SK-N-SH (cell line): Measurements from ENCODE around the gene CTAGE9. TPM values are rescaled to one million over a fixed set of nuclear protein-coding genes. Genes with fewer than 3 reads are reported as not detected.

Source experiments
- CTCF ChIA-PET: fragments of 300-600, 350-600 bp; formaldehyde crosslinking; extraction: SDS; loops from one replicate; lab custom pipeline; 2021; lab: Yijun Ruan, JAX
- POLR2A ChIA-PET: fragments of 350-600 bp; sonication (Branson Sonifier 250); formaldehyde crosslinking; extraction: SDS; loops from one replicate; lab custom pipeline; 2020; ENCODE audit warnings: antibody characterized with exemption, inconsistent platforms; lab: Yijun Ruan, JAX
- DNase-seq: peaks from one replicate; pipeline ENCODE4 v3.0.0; 2012
- H2AFZ ChIP-seq: fragments of 200-600 bp; sonication (generic); 2 replicates; pipeline ENCODE4 v1.8.1; 2016; ENCODE audit warnings: antibody characterized with exemption, mild to moderate bottlenecking, low read depth
- H3F3A ChIP-seq: fragments of 200-600 bp; sonication (generic); replicated peaks from 2 replicates; pipeline ENCODE3; 2016; ENCODE audit warnings: antibody characterized with exemption, mild to moderate bottlenecking; ENCODE audit not compliant: insufficient read depth
- H3K27ac ChIP-seq, 2 experiments: fragments of 200-500 bp in 1 of 2; fragments of 200-600 bp in 1 of 2; sonication (Bioruptor generic) in 1 of 2; sonication (generic), shearing (Covaris generic) in 1 of 2; 2 replicates each; pipeline versions ENCODE4 v1.5.1 to v1.6.1; 2014 to 2016; ENCODE audit warnings: low read depth in 2 of 2, inconsistent platforms in 1 of 2, low read length in 1 of 2, mild to moderate bottlenecking in 1 of 2, mixed read lengths in 1 of 2
- H3K27me3 ChIP-seq: fragments of 200-600 bp; sonication (generic), shearing (Covaris generic); 2 replicates; pipeline ENCODE4 v1.6.1; 2016; ENCODE audit warnings: mixed run types; ENCODE audit not compliant: insufficient read depth
- H3K36me3 ChIP-seq, 2 experiments: fragments of 200-500 bp in 1 of 2; fragments of 200-600 bp in 1 of 2; sonication (Bioruptor generic) in 1 of 2; sonication (generic) in 1 of 2; replicated peaks in 1 of 2; 2 replicates each; pipeline versions ENCODE3 to v1.5.1; 2014 to 2016; ENCODE audit warnings: low read length in 1 of 2, mild to moderate bottlenecking in 1 of 2; ENCODE audit not compliant: insufficient read depth in 2 of 2, control insufficient read depth in 1 of 2
- H3K4me1 ChIP-seq, 2 experiments: fragments of 200-500 bp in 1 of 2; fragments of 200-600 bp in 1 of 2; sonication (Bioruptor generic) in 1 of 2; sonication (generic), shearing (Covaris generic) in 1 of 2; 2 replicates each; pipeline versions ENCODE4 v1.5.1 to v1.6.1; 2014 to 2016; ENCODE audit warnings: low read depth in 1 of 2, low read length in 1 of 2, mixed run types in 1 of 2; ENCODE audit not compliant: insufficient read depth in 2 of 2, control insufficient read depth in 1 of 2
- H3K4me2 ChIP-seq: fragments of 200-600 bp; sonication (generic), shearing (Covaris generic); 2 replicates; pipeline ENCODE4 v1.6.1; 2017; ENCODE audit warnings: mixed run types
- H3K4me3 ChIP-seq, 2 experiments: fragments of 200-500 bp in 1 of 2; fragments of 200-600 bp in 1 of 2; sonication (Bioruptor generic) in 1 of 2; sonication (generic), shearing (Covaris generic) in 1 of 2; 2 replicates each; pipeline versions ENCODE4 v1.5.1 to v1.8.1; 2014 to 2016; ENCODE audit warnings: low read depth in 2 of 2, inconsistent platforms in 1 of 2, low read length in 1 of 2, mild to moderate bottlenecking in 1 of 2, mixed read lengths in 1 of 2, moderate library complexity in 1 of 2
- H3K79me2 ChIP-seq: fragments of 200-600 bp; sonication (generic); 2 replicates; pipeline ENCODE4 v1.8.1; 2017; ENCODE audit warnings: mild to moderate bottlenecking; ENCODE audit not compliant: insufficient read depth
- H3K9ac ChIP-seq: fragments of 200-600 bp; sonication (generic); 2 replicates; pipeline ENCODE4 v1.6.1; 2017; ENCODE audit warnings: mixed run types
- H3K9me2 ChIP-seq: fragments of 200-600 bp; sonication (generic); 2 replicates; pipeline ENCODE4 v1.6.1; 2017; ENCODE audit warnings: mixed run types
- H3K9me3 ChIP-seq: fragments of 200-600 bp; sonication (generic); 2 replicates; pipeline ENCODE4 v1.6.1; 2017; ENCODE audit warnings: mixed run types, mild to moderate bottlenecking, moderate library complexity
- H4K20me1 ChIP-seq: fragments of 200-600 bp; sonication (generic); 2 replicates; pipeline ENCODE4 v1.6.1; 2017; ENCODE audit warnings: mild to moderate bottlenecking, mixed run types; ENCODE audit not compliant: insufficient read depth
- CHD2 ChIP-seq: fragments of 150-350 bp; IDR thresholded peaks from 2 replicates; pipeline ENCODE4 v1.6.1; 2018; ENCODE audit warnings: low read length; ENCODE audit not compliant: partially characterized antibody
- EP300 ChIP-seq, 2 experiments: IDR thresholded peaks; 2 replicates each; pipeline versions ENCODE4 v1.4.0 to v1.6.1; 2012; ENCODE audit warnings: borderline replicate concordance in 1 of 2, low read depth in 1 of 2, low read length in 1 of 2
- FOSL2 ChIP-seq: IDR thresholded peaks from 2 replicates; pipeline ENCODE4 v1.4.0; 2012; ENCODE audit warnings: low read depth, mild to moderate bottlenecking, moderate library complexity, borderline replicate concordance
- FOXJ3 ChIP-seq: sonication (generic); formaldehyde crosslinking; IDR thresholded peaks from 2 replicates; pipeline ENCODE4 v1.5.1; 2020; ENCODE audit warnings: mild to moderate bottlenecking, missing genetic modification reagents
- GATA2 ChIP-seq: sonication (generic); formaldehyde crosslinking; IDR thresholded peaks from 2 replicates; pipeline ENCODE4 v1.5.0; 2020; ENCODE audit warnings: mild to moderate bottlenecking, missing genetic modification reagents
- IRF3 ChIP-seq: fragments of 150-350 bp; IDR thresholded peaks from 2 replicates; pipeline ENCODE4 v1.6.1; 2016; ENCODE audit warnings: mild to moderate bottlenecking, low read depth, low read length
- MAX ChIP-seq: IDR thresholded peaks from 2 replicates; pipeline ENCODE4 v1.4.0; 2012; ENCODE audit warnings: low read depth
- MEF2A ChIP-seq: IDR thresholded peaks from 2 replicates; pipeline ENCODE4 v1.4.0; 2012; ENCODE audit warnings: low read depth, borderline replicate concordance
- PBX3 ChIP-seq: IDR thresholded peaks from 2 replicates; pipeline ENCODE4; 2012
- POLR2AphosphoS5 ChIP-seq: IDR thresholded peaks from 2 replicates; pipeline ENCODE4 v1.6.1; 2012; ENCODE audit warnings: low read depth, low read length
- REST ChIP-seq: IDR thresholded peaks from 2 replicates; pipeline ENCODE4 v1.6.1; 2012; ENCODE audit warnings: mild to moderate bottlenecking, low read depth, low read length, moderate library complexity
- RFX5 ChIP-seq: IDR thresholded peaks from 2 replicates; pipeline ENCODE4 v1.6.1; 2012; ENCODE audit warnings: mild to moderate bottlenecking, improper control_type of control experiment, low read length
- TAF1 ChIP-seq: IDR thresholded peaks from 2 replicates; pipeline ENCODE4 v1.6.1; 2012; ENCODE audit warnings: low read depth, mild to moderate bottlenecking, low read length, moderate library complexity, borderline replicate concordance
- TCF12 ChIP-seq: IDR thresholded peaks from 2 replicates; pipeline ENCODE4 v1.4.0; 2012
- TEAD4 ChIP-seq: IDR thresholded peaks from 2 replicates; pipeline ENCODE4 v1.4.0; 2012; ENCODE audit warnings: mild to moderate bottlenecking, borderline replicate concordance; ENCODE audit not compliant: insufficient read depth
- USF1 ChIP-seq: IDR thresholded peaks from 2 replicates; pipeline ENCODE4 v1.4.0; 2012; ENCODE audit warnings: low read depth, borderline replicate concordance
- USF2 ChIP-seq: fragments of 150-350 bp; IDR thresholded peaks from 2 replicates; pipeline ENCODE4 v1.6.1; 2017; ENCODE audit warnings: antibody characterized with exemption, low read length, low read depth, borderline replicate concordance
- ZBTB33 ChIP-seq: IDR thresholded peaks from 2 replicates; pipeline ENCODE4 v1.4.0; 2012; ENCODE audit warnings: low read depth, borderline replicate concordance
- WGBS: methylation state at CpG from one replicate; pipeline ENCODE4 v1.1.6; 2017; ENCODE audit warnings: low lambda C conversion rate; 5-methylcytosine and 5-hydroxymethylcytosine counted together
- polyA plus RNA-seq, 3 experiments: library from polyadenylated mRNA; depleted of rRNA; stranded (reverse); fragments of >200 nt; gene quantifications; 2 replicates each; pipeline ENCODE4 v1.2.3, GENCODE V29; 2012

Gene CTAGE9
- polyA plus RNA-seq, 1 of the 3 experiments (the other 2 are of a cell fraction): not detected

- H3K4me2 ChIP-seq: no peak overlapping the region
- CTCF ChIA-PET: interaction anchor here (3.4 to 3.6 kb wide), 2 partner anchors 65 to 217 kb away, joined by 12 to 21 read pairs; partner anchors contain the start of gene MED23
- no peaks in the 10 kb centered on the region for H3K36me3 ChIP-seq
- H3K79me2 ChIP-seq: no peaks in the 10 kb centered on the region
- no peak overlapping the region for H3K27ac ChIP-seq
- no peaks in the 10 kb centered on the region for H4K20me1 ChIP-seq
- H2AFZ ChIP-seq: 0 out of 2 replicates have a peak overlapping the region, but pooled peaks have one; percentile 13
- no peaks in the 10 kb centered on the region for H3K9me2 ChIP-seq
- peaks cover 12% of the 10 kb centered on the region; the same call in 1 of the 2 replicates for H3K27me3 ChIP-seq
- no peak overlapping the region for H3K9ac ChIP-seq
- no peak for TF ChIP-seq CHD2
- no peak for TF ChIP-seq MEF2A
- TF ChIP-seq RFX5: no peak
- TF ChIP-seq MAX: no peak
- TF ChIP-seq REST: no peak
- TF ChIP-seq ZBTB33: no peak
- TF ChIP-seq FOXJ3 (CRISPR knock-in tag): no peak
- TF ChIP-seq USF2: no peak
- TF ChIP-seq IRF3: no peak
- TF ChIP-seq TEAD4: no peak
- no peak for TF ChIP-seq EP300 (IDR thresholded peaks at IDR 0.05; ENCODE audit: borderline replicate concordance in 1 of 2, low read depth in 1 of 2, low read length in 1 of 2)
- no peak for TF ChIP-seq PBX3
- no peak for TF ChIP-seq TAF1
- no peak for TF ChIP-seq GATA2 (CRISPR knock-in tag)
- no peak for TF ChIP-seq POLR2AphosphoS5
- TF ChIP-seq FOSL2: no peak
- TF ChIP-seq TCF12: no peak
- TF ChIP-seq USF1: no peak
- WGBS: 2% methylated on average over 5 of the region's 5 CpGs
- no peaks in the 10 kb centered on the region for H3K4me1 ChIP-seq
- no peak for DNase-seq
- no peaks in the 10 kb centered on the region for H3K9me3 ChIP-seq
- H3K4me3 ChIP-seq: no peak overlapping the region
- POLR2A ChIA-PET: no interaction called here
- H3F3A ChIP-seq: no peaks in the 10 kb centered on the region
Observed at GRCh38 chr6:131693384-131693783, 17.4 kb downstream of the CTAGE9 start.
